ENCODE results near the gene COX10. TPM values are rescaled to one million over a fixed set of nuclear protein-coding genes. Genes with fewer than 3 reads are reported as not detected.
"Not testable (repeated sequence)": the region's sequence is repeated elsewhere in the genome, so short reads cannot be mapped to it uniquely, and the experiment has no call there.

The COX10 gene
- polyA plus RNA-seq, 10 donors: 9.8 to 17.3 (median 14.6) TPM

- DNase-seq: no peak
Measured at GRCh38 chr17:14169901-14170300, 100.6 kb downstream of the COX10 start.

- DNase-seq: peak in 2 of 3 donors; percentile 11 to 37
Measured at GRCh38 chr17:14176989-14177388, 107.7 kb downstream of the COX10 start.

GRCh38 chr17:14177801-14178200 lies 108.5 kb downstream of the COX10 start:
- DNase-seq: not testable (repeated sequence)

- DNase-seq: not testable (repeated sequence)
Measured at GRCh38 chr17:14179951-14180350, 110.6 kb downstream of the COX10 start.

- DNase-seq: not testable (repeated sequence)
Measured at GRCh38 chr17:14182084-14182483, 112.8 kb downstream of the COX10 start.

GRCh38 chr17:14184536-14184935 lies 115.2 kb downstream of the COX10 start:
- DNase-seq: not testable (repeated sequence)

GRCh38 chr17:14186443-14186842 lies 117.1 kb downstream of the COX10 start:
- DNase-seq: not testable (repeated sequence)

- not testable (repeated sequence) for DNase-seq
Measured at GRCh38 chr17:14190774-14191173, 121.5 kb downstream of the COX10 start.

- not testable (repeated sequence) for DNase-seq
Measured at GRCh38 chr17:14191469-14191868, 122.2 kb downstream of the COX10 start.

- not testable (repeated sequence) for DNase-seq
Measured at GRCh38 chr17:14192039-14192438, 122.7 kb downstream of the COX10 start.

- DNase-seq: not testable (repeated sequence)
Measured at GRCh38 chr17:14192636-14193344, 123.5 kb downstream of the COX10 start.

- no peak for DNase-seq
Measured at GRCh38 chr17:14196377-14196997, 127.2 kb downstream of the COX10 start.

GRCh38 chr17:14197057-14197456 lies 127.8 kb downstream of the COX10 start:
- no peak for DNase-seq

- DNase-seq: no peak
Measured at GRCh38 chr17:14197586-14197985, 128.3 kb downstream of the COX10 start.

- no peak for DNase-seq
Measured at GRCh38 chr17:14198013-14198412, 128.7 kb downstream of the COX10 start.

GRCh38 chr17:14198575-14198974 lies 129.3 kb downstream of the COX10 start:
- DNase-seq: no peak

- DNase-seq: no peak
Measured at GRCh38 chr17:14199601-14200000, 130.3 kb downstream of the COX10 start.

GRCh38 chr17:14200354-14200753 lies 131.1 kb downstream of the COX10 start:
- no peak for DNase-seq

- DNase-seq: peak in 2 of 3 donors; percentile 16 to 30
Measured at GRCh38 chr17:14201021-14201987, 132.0 kb downstream of the COX10 start.

GRCh38 chr17:14201988-14202380 lies 132.7 kb downstream of the COX10 start:
- DNase-seq: no peak

- DNase-seq: no peak
Measured at GRCh38 chr17:14202388-14203166, 133.3 kb downstream of the COX10 start.
